ENCODE results near the gene OSBPL2. TPM values are rescaled to one million over a fixed set of nuclear protein-coding genes. Genes with fewer than 3 reads are reported as not detected.

OSBPL2 gene
- total RNA-seq, 1 donor from 2014 or later: 49.8 TPM

DNA sequence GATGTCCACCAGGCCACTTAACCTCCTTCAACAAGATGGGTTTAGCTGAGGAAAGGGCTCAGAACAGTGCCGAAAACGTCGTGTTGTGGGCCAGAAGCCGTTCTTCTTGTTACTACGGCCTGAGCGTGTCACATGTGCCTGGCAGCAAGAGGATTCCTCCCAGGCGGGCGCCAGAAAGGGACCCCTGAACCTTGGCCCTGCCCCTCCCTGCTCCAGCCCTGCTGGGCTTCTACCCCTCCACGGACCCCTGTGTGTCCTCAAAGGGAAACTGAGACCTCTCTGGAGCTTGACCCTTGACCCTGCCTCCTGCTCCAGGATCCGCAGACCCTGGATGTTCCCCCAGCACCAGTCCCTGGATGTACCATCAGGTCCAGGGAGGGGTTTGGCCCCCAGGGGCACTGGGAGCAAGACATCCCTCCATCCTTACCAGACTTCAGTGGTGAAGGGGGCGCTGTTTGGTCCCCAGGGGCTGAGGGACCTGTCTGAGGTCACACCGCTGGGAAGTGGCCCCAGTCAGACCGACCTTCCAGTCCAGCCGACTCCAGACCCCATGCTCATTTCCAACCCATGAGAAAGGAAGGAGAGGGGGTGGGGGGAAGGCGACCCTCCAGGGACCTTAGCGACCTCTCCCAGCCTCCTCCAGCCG is 28.3 kb upstream of the OSBPL2 start:
- no peak for DNase-seq (ENCODE audit: low read depth)
- H3K36me3 ChIP-seq (ENCODE audit: control insufficient read depth, insufficient read depth, low read length): no peaks in the 10 kb centered on the region
- TF ChIP-seq CTCF (IDR thresholded peaks at IDR 0.05; ENCODE audit: insufficient read depth, low read length, severe bottlenecking): no peak
- H3K4me3 ChIP-seq (ENCODE audit: low read depth, low read length): no peak overlapping the region
- H3K27me3 ChIP-seq (ENCODE audit: control insufficient read depth, insufficient read depth, low read length): peaks cover 13% of the 10 kb centered on the region
- FAIRE-seq: no peak

GRCh38 chr20:62210496-62210855 is 27.8 kb upstream of the OSBPL2 start:
- FAIRE-seq (no peak), DNase-seq (ENCODE audit: low read depth) (no peak)
- peaks cover 13% of the 10 kb centered on the region for H3K27me3 ChIP-seq (ENCODE audit: control insufficient read depth, insufficient read depth, low read length)
- no peak for TF ChIP-seq CTCF (IDR thresholded peaks at IDR 0.05; ENCODE audit: insufficient read depth, low read length, severe bottlenecking)
- no peaks in the 10 kb centered on the region for H3K36me3 ChIP-seq (ENCODE audit: control insufficient read depth, insufficient read depth, low read length)
- H3K4me3 ChIP-seq (ENCODE audit: low read depth, low read length): no peak overlapping the region

- Histone ChIP-seq H3K4me3 (ENCODE audit: low read depth, low read length) (no peak overlapping the region), H3K27me3 (ENCODE audit: control insufficient read depth, insufficient read depth, low read length) (peaks cover 15% of the 10 kb centered on the region), H3K36me3 (ENCODE audit: control insufficient read depth, insufficient read depth, low read length) (no peaks in the 10 kb centered on the region)
- DNase-seq (ENCODE audit: low read depth) (no peak), FAIRE-seq (no peak)
- no peak for TF ChIP-seq CTCF (IDR thresholded peaks at IDR 0.05; ENCODE audit: insufficient read depth, low read length, severe bottlenecking)
Measured at GRCh38 chr20:62211216-62211615, 27.1 kb upstream of the OSBPL2 start.

GRCh38 chr20:62211769-62212288 is 26.5 kb upstream of the OSBPL2 start:
- no peak for FAIRE-seq
- TF ChIP-seq CTCF (IDR thresholded peaks at IDR 0.05; ENCODE audit: insufficient read depth, low read length, severe bottlenecking): no peak
- Histone ChIP-seq H3K27me3 (ENCODE audit: control insufficient read depth, insufficient read depth, low read length) (peaks cover 15% of the 10 kb centered on the region), H3K36me3 (ENCODE audit: control insufficient read depth, insufficient read depth, low read length) (no peaks in the 10 kb centered on the region), H3K4me3 (ENCODE audit: low read depth, low read length) (no peak overlapping the region)
- DNase-seq (ENCODE audit: low read depth): no peak

GRCh38 chr20:62212299-62212698 is 26.0 kb upstream of the OSBPL2 start:
- Histone ChIP-seq H3K4me3 (ENCODE audit: low read depth, low read length) (no peak overlapping the region), H3K27me3 (ENCODE audit: control insufficient read depth, insufficient read depth, low read length) (peaks cover 15% of the 10 kb centered on the region), H3K36me3 (ENCODE audit: control insufficient read depth, insufficient read depth, low read length) (no peaks in the 10 kb centered on the region)
- FAIRE-seq: no peak
- TF ChIP-seq CTCF (IDR thresholded peaks at IDR 0.05; ENCODE audit: insufficient read depth, low read length, severe bottlenecking): no peak
- DNase-seq (ENCODE audit: low read depth): no peak

- no peaks in the 10 kb centered on the region for H3K36me3 ChIP-seq (ENCODE audit: control insufficient read depth, insufficient read depth, low read length)
- no peak for TF ChIP-seq CTCF (IDR thresholded peaks at IDR 0.05; ENCODE audit: insufficient read depth, low read length, severe bottlenecking)
- FAIRE-seq (no peak), DNase-seq (ENCODE audit: low read depth) (no peak)
- H3K4me3 ChIP-seq (ENCODE audit: low read depth, low read length): no peak overlapping the region
- H3K27me3 ChIP-seq (ENCODE audit: control insufficient read depth, insufficient read depth, low read length): peaks cover 25% of the 10 kb centered on the region
Measured at GRCh38 chr20:62214067-62214466, 24.3 kb upstream of the OSBPL2 start.

All from bronchial epithelial cell (primary cell).